ENCODE measurements around the gene BAX.

The BAX gene

DNA sequence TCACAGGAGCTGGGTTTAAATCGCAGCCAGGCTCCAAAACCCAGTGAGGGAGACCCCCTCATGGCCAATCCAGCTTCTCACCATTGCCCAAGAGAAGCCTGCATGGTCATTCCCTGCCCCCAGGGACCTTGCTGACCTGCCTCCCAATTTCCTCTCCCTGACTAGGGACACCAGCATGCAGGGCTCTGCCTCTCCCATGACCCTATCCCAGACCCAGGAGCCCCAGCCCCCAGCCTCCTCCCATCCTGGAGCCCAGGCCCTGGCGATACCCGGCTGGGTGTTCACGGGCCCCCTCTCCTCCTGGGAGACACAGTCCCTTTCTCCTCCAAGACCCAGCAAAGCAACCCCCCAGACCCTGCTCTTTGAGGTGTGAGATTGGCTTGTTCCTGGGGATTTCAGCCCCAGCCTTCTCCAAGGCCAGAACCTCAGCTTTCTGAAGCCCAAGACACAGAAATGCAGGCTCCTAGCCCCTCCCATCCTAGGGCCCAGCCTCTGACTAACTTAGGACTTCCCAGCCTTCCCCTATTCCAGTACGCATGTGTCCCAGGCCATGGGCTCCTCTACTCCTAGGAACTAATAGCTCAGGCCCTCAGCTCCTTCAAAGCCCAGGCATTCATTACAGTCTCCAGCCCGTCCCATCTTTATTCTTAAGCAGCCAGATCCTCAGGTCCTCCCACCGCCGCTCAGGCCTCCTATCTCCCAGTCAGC lies 37.4 kb downstream of the BAX start:
- DNase-seq (ENCODE audit: low read depth): peak; percentile 34
- no peak for TF ChIP-seq CTCF (IDR thresholded peaks at IDR 0.05; ENCODE audit: insufficient read depth, low read depth, low read length, missing control alignments)
- H3K4me3 ChIP-seq (ENCODE audit: low read depth, low read length): peak overlapping the region; percentile 93

DNA sequence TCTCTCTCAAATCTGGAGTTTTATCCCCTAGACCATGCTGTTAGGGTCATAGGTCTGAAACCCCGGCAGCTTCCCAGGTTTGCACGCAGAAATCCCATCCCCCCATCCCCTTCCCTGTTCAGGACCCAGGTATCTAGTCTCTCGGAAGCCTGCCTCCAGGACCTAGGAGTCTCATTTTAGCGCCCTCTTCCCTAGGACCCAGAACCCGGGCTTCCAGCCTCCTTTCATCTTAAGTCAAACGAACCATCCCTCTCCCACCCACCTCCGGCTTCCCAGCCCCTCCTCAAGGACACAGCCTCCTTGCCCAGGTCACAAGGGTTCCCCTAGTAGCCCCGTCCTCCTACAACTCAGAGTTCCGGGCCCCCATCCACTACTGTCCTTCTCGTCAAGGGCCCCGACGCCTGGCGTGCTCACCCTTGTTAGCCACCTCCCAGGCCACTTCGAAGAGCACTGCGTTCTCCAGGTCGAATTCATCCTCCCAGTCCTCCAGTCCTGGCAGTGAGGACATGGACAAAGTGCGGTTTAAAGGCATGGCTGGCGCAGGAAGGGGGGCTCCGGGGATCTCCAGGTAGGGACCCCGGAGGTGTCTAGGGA lies 38.0 kb downstream of the BAX start:
- DNase-seq (ENCODE audit: low read depth): no peak
- TF ChIP-seq CTCF (IDR thresholded peaks at IDR 0.05; ENCODE audit: insufficient read depth, low read depth, low read length, missing control alignments): no peak
- peak overlapping the region; percentile 93 for H3K4me3 ChIP-seq (ENCODE audit: low read depth, low read length)

- H3K4me3 ChIP-seq (ENCODE audit: low read depth, low read length): peak within 1 kb of the TSS; percentile 95
- peak; percentile 100 for DNase-seq (ENCODE audit: low read depth)
- peak; percentile 98 for TF ChIP-seq CTCF (IDR thresholded peaks at IDR 0.05; ENCODE audit: insufficient read depth, low read depth, low read length, missing control alignments)
These were observed 38.7 kb downstream of the BAX start, which contains the start of the genes GYS1 and RUVBL2 for GRCh38 chr19:48993175-48994034. GYS1 (minus strand) TSS chr19:48993309; CDS start chr19:48993112, 197 bp downstream. RUVBL2 (plus strand) TSS chr19:48993887; CDS start chr19:48993912, 25 bp downstream.

DNA sequence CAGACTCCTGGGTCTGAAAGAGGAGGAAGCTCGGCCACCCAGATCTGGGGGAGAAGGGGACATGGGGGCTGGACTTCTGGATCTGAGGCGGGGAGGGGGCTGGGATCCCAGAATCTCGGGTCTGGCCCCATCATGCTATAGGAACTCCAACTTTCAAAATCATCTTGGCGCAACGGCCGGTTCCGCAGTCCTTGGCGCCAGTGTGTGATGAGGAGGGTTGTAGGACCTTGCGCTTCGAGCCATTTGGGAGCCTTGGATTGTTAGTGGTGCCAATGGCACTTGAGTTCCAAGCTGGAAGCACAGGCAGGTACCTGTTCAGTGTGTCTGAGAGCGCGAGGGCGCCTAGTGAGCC lies 39.3 kb downstream of the BAX start:
- no peak for TF ChIP-seq CTCF (IDR thresholded peaks at IDR 0.05; ENCODE audit: insufficient read depth, low read depth, low read length, missing control alignments)
- no peak for DNase-seq (ENCODE audit: low read depth)
- H3K4me3 ChIP-seq (ENCODE audit: low read depth, low read length): peak overlapping the region; percentile 95

GRCh38 chr19:48997972-48998371 lies 43.3 kb downstream of the BAX start:
- TF ChIP-seq CTCF (IDR thresholded peaks at IDR 0.05; ENCODE audit: insufficient read depth, low read depth, low read length, missing control alignments): peak; percentile 56
- no peak overlapping the region for H3K4me3 ChIP-seq (ENCODE audit: low read depth, low read length)
- peak; percentile 59 for DNase-seq (ENCODE audit: low read depth)

- DNase-seq (ENCODE audit: low read depth): peak; percentile 81
- no peak overlapping the region for H3K4me3 ChIP-seq (ENCODE audit: low read depth, low read length)
- TF ChIP-seq CTCF (IDR thresholded peaks at IDR 0.05; ENCODE audit: insufficient read depth, low read depth, low read length, missing control alignments): peak; percentile 74
These were observed 45.0 kb downstream of the BAX start for GRCh38 chr19:48999481-49000325.
